Myocyte (in vitro differentiated cells): ENCODE data around the gene DPEP1. TPM values are rescaled to one million over a fixed set of nuclear protein-coding genes. Genes with fewer than 3 reads are reported as not detected.
"Not testable (repeated sequence)": the region's sequence is repeated elsewhere in the genome, so short reads cannot be mapped to it uniquely, and the experiment has no call there.

ENCODE experiments used
- DNase-seq: peaks from one replicate; pipeline ENCODE4 v3.0.0-alpha.2; 2012; ENCODE audit warnings: low read depth
- total RNA-seq: library from RNA; depleted of rRNA; stranded (reverse); fragments of >200 nt; gene quantifications from 2 replicates; pipeline ENCODE4 v1.2.3, GENCODE V29; 2014

DPEP1 gene
- total RNA-seq, 1 donor from 2014 or later, result not detected

GRCh38 chr16:89645122-89645521 is 31.7 kb downstream of the DPEP1 start:
- no peak for DNase-seq

DNA sequence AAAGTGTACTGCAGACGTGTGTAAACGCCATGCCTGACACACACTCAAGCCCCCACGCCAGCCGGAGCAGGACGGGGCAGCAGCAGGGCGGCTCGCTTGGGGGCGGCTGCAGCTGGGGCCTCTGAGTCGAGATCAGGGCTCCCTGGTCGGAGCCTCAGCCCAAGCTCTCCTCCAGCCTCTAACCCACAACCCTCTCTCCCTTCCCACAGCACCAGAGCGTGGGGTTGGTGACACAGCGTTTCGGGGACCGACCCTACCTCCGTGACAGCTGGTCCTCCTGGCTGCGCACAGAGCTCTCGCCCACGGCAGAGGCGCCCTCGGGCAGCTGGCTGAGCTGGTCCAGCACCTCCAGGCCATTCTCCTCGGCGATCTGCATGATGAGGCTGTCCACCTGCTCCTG is 32.8 kb downstream of the DPEP1 start:
- no peak for DNase-seq

DNA sequence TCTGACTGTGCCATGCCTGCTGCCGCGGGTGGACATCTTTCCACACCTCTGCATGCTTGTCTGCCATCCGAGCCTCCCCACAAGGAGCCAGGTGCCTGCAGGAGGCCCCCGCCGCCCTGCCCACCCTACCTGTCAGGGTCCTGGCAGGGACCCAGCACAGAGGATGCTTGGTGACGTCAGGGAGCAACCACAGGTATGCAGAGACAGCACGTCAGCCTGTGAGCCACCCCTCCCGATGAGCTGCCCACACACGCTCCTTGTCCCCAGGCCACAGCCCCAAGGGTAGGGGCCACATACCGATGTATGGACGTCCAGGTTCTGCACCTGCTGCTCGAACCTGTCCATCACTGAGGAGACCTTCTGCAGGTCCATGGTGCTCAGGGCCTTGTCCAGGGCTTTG is 33.5 kb downstream of the DPEP1 start:
- no peak for DNase-seq

- DNase-seq, result no peak
These were observed 38.1 kb downstream of the DPEP1 start for GRCh38 chr16:89651584-89651983.

- DNase-seq, result no peak
These were observed 40.3 kb downstream of the DPEP1 start for GRCh38 chr16:89653656-89654295.

DNA sequence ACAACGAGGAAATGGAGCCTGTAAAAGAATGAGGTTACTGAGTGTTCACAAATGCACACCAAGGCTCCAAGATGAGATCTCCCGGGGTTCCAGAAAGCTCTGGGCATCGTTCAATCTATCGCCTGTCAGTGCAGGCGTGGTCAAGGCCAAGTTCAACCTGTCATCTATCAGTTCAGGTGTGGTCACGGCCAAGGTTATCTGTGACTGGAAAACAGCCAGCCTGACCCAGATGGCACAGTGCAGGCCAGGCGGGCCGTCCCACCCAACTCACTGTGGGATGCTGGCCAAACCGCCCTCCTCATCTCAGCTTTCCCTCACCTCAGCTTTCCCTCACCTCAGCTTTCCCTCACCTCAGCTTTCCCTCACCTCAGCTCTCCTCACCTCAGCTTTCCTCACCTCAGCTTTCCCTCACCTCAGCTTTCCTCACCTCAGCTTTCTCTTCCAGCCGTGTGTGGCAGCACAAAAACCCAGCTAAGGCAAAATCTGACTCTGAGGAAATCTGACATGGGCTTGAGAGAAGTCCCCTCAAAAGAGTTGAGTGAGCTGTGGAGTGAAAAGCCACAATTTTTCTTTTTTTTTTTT is 41.7 kb downstream of the DPEP1 start:
- DNase-seq, result no peak

- DNase-seq, result no peak
These were observed 43.1 kb downstream of the DPEP1 start for GRCh38 chr16:89656435-89657121.

- peak; percentile 88 for DNase-seq
These were observed 44.2 kb downstream of the DPEP1 start, which contains the start of the genes CHMP1A and SPATA33 for GRCh38 chr16:89657442-89658220. Gene CHMP1A, minus strand, starts transcription at chr16:89657708. Its CDS starts 120 bp downstream, at chr16:89657588. Gene SPATA33, plus strand, starts transcription at chr16:89657836. Its CDS starts 76 bp downstream, at chr16:89657912.

DNA sequence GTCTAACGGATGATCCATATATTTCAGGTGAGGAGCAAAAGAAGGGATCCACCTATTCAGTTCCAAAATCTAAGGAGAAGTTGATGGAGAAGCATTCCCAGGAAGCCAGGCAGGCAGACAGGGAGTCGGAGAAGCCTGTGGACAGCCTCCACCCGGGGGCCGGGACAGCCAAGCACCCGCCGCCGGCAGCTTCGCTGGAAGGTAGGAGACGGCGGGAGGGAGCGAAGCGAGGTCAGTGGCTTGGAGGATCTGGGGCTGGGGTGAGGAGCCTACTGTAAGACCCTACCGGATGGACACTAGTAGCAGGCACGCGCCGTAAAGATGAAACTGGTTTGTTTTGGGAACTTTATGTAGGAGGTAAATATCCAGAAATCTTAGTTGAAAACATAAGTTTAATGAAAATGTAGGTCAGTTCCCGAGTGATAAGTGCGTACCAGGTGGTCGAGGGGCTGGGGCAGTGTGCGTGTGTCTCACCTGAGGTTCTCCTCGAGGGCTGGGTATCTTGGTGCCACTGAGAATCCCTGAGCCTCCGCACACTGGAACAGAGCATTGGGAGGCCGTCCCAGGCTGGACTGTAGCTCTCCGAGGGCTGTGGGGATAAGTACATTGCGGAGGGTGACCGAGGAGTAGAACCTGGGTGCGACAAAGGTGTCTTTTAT is 44.9 kb downstream of the DPEP1 start:
- no peak for DNase-seq

GRCh38 chr16:89660146-89660545 is 46.7 kb downstream of the DPEP1 start:
- no peak for DNase-seq

- no peak for DNase-seq
These were observed 47.8 kb downstream of the DPEP1 start for GRCh38 chr16:89661215-89661614.

DNA sequence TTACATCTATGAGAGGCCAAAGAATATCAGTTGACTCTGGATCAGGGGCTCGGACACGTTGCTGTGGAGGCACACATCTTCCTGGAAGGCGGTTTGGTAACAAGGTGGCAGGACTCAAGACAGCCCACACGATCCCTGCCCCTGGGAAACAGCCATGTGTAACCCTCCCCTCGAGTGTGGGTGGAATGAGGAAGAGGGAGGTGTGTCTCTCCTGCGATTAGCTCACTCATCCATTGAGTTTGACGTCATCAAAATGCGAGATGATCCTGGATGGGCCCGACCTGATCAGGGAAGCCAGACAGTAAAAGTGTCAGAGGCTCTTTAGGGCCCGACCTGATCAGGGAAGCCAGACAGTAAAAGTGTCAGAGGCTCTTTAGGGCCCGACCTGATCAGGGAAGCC is 50.8 kb downstream of the DPEP1 start:
- DNase-seq, result not testable (repeated sequence)

DNA sequence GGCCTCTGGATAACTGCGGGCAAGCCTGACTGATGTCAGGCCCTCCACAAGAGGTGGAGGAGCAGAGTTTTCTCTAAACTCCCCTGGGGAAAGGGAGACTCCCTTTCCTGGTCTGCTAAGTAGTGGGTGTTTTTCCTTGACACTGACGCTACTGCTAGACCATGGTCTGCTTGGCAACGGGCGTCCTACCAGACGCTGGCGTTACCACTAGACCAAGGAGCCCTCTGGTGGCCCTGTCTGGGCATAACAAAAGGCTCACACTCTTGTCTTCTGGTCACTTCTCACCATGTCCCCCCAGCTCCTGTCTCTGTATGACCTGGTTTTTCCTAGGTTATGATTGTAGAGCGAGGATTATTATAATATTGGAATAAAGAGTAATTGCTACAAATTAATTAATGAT is 53.6 kb downstream of the DPEP1 start:
- not testable (repeated sequence) for DNase-seq

- DNase-seq, result no peak
These were observed 54.2 kb downstream of the DPEP1 start for GRCh38 chr16:89667633-89668032.

DNA sequence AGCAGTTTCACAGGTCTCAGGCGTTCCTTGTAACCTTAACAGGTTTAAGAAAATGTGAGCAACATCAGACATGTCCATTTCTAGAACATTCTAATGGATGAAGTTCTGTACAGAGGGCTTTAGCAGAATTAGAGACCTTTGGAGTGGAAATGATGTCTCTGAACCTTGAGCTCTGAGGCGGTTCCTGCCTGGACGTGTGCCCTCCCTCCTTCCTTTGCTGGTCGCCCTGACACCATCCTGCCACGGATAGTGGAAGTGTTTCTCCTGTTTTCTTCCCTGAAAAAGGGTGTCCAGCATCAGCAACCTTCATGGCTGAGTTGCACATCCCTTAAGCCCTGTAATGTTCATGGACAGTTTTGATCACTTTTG is 55.3 kb downstream of the DPEP1 start:
- DNase-seq, result no peak

DNA sequence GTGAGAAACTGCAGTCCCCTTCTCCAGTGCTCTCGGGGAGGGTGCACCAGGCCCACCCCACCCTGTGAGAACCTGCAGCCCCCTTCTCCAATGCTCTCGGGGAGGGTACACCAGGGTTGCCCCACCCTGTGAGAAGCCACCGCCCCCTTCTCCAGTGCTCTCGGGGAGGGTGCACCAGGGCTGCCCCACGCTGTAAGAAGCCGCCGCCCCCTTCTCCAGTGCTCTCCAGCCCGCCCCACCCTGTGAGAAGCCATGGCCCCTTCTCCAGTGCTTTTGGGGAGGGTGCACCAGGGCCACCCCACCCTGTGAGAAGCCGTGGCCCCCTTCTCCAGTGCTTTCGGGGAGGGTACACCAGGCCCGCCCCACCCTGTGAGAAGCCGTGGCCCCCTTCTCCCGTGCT is 56.3 kb downstream of the DPEP1 start:
- DNase-seq, result no peak

- DNase-seq, result no peak
These were observed 57.3 kb downstream of the DPEP1 start for GRCh38 chr16:89670496-89671431.

- not testable (repeated sequence) for DNase-seq
These were observed 58.1 kb downstream of the DPEP1 start for GRCh38 chr16:89671565-89671964.

GRCh38 chr16:89672177-89672941 is 58.9 kb downstream of the DPEP1 start:
- no peak for DNase-seq
